Endothelial cell of umbilical vein (primary cell): ENCODE measurements around the gene PLOD2.

Experiments
- CTCF ChIP-seq, 2 donors: IDR thresholded peaks; 1 replicate in 1 of 2; 2 replicates in 1 of 2; pipeline ENCODE4 v1.5.1; 2011; ENCODE audit warnings: low read length in 2 of 2, mild to moderate bottlenecking in 2 of 2, moderate library complexity in 2 of 2, control low read depth in 1 of 2, inconsistent platforms in 1 of 2, low read depth in 1 of 2; ENCODE audit not compliant: insufficient read depth in 1 of 2; ENCODE audit errors: extremely low read depth in 1 of 2
- EZH2 ChIP-seq: IDR thresholded peaks from 2 replicates; pipeline ENCODE4 v1.6.1; 2012; ENCODE audit warnings: borderline replicate concordance, low read depth, mild to moderate bottlenecking, moderate library complexity, low read length, inconsistent platforms; ENCODE audit not compliant: severe bottlenecking
- FOS ChIP-seq: IDR thresholded peaks from 2 replicates; pipeline ENCODE4 v1.6.1; 2011; ENCODE audit warnings: mild to moderate bottlenecking, low read length, moderate library complexity, borderline replicate concordance; ENCODE audit not compliant: insufficient read depth
- GATA2 ChIP-seq: IDR thresholded peaks from 2 replicates; pipeline ENCODE4 v1.7.0; 2011; ENCODE audit warnings: low read depth, mild to moderate bottlenecking, moderate library complexity, mixed read lengths, low read length; ENCODE audit not compliant: insufficient read length, insufficient read depth
- JUN ChIP-seq: IDR thresholded peaks from 2 replicates; pipeline ENCODE4 v1.6.1; 2011; ENCODE audit warnings: borderline replicate concordance, low read depth; ENCODE audit not compliant: insufficient read length, insufficient read depth
- MAX ChIP-seq: IDR thresholded peaks from 2 replicates; pipeline ENCODE4 v1.6.1; 2011; ENCODE audit not compliant: insufficient read depth, insufficient read length
- MYC ChIP-seq: IDR thresholded peaks from one replicate; pipeline ENCODE4 v1.6.1; 2011; ENCODE audit warnings: mild to moderate bottlenecking, low read depth, low read length
- POLR2A ChIP-seq: IDR thresholded peaks from 2 replicates; pipeline ENCODE4 v1.6.1; 2012; ENCODE audit warnings: low read depth, mild to moderate bottlenecking, control low read depth, low read length
- POLR2AphosphoS5 ChIP-seq: IDR thresholded peaks from 2 replicates; pipeline ENCODE4 v1.6.1; 2012; ENCODE audit warnings: low read depth, mild to moderate bottlenecking, control low read depth, low read length, moderate library complexity; ENCODE audit not compliant: insufficient read depth

- TF ChIP-seq POLR2A (no peak), CTCF (IDR thresholded peaks at IDR 0.05; ENCODE audit: extremely low read depth in 1 of 2, insufficient read depth in 1 of 2, low read depth in 1 of 2, low read length in 2 of 2) (no peak), POLR2AphosphoS5 (no peak), MYC (no peak), EZH2 (no peak), MAX (no peak), FOS (no peak), JUN (no peak), GATA2 (no peak)
These were observed 18.2 kb downstream of the PLOD2 start for GRCh38 chr3:146142757-146143156.
